HuH-7 (cell line): ENCODE data around the gene NOTCH2NLA.
"Not testable (repeated sequence)": the region's sequence is repeated elsewhere in the genome, so short reads cannot be mapped to it uniquely, and the experiment has no call there.

ENCODE experiments used
- DNase-seq: peaks from one replicate; pipeline ENCODE4 v3.0.0; 2011; ENCODE audit warnings: low spot score

The NOTCH2NLA gene

GRCh38 chr1:146228710-146229477, at the start of gene NOTCH2NLA:
Gene NOTCH2NLA, minus strand, starts transcription at chr1:146229021. Its CDS starts 39,684 bp downstream, at chr1:146189337.
- DNase-seq, result not testable (repeated sequence)

GRCh38 chr1:146278346-146278745, 49.5 kb upstream of the NOTCH2NLA start:
- not testable (repeated sequence) for DNase-seq

GRCh38 chr1:146277087-146277486, 48.3 kb upstream of the NOTCH2NLA start:
- not testable (repeated sequence) for DNase-seq

- not testable (repeated sequence) for DNase-seq
These were observed 45.3 kb upstream of the NOTCH2NLA start for GRCh38 chr1:146274083-146274482.

- DNase-seq, result not testable (repeated sequence)
These were observed 44.4 kb upstream of the NOTCH2NLA start for GRCh38 chr1:146273194-146273593.

GRCh38 chr1:146272734-146273133, 43.9 kb upstream of the NOTCH2NLA start:
- not testable (repeated sequence) for DNase-seq

- DNase-seq, result not testable (repeated sequence)
These were observed 43.2 kb upstream of the NOTCH2NLA start for GRCh38 chr1:146271977-146272376.

- DNase-seq, result not testable (repeated sequence)
These were observed 41.3 kb upstream of the NOTCH2NLA start for GRCh38 chr1:146270129-146270528.

GRCh38 chr1:146266179-146266748, 37.4 kb upstream of the NOTCH2NLA start:
- DNase-seq, result not testable (repeated sequence)

GRCh38 chr1:146264761-146265160, 35.9 kb upstream of the NOTCH2NLA start:
- DNase-seq, result not testable (repeated sequence)

- not testable (repeated sequence) for DNase-seq
These were observed 31.3 kb upstream of the NOTCH2NLA start for GRCh38 chr1:146260006-146260730.

- not testable (repeated sequence) for DNase-seq
These were observed 29.3 kb upstream of the NOTCH2NLA start for GRCh38 chr1:146257992-146258552.

GRCh38 chr1:146254569-146255197, 25.9 kb upstream of the NOTCH2NLA start:
- not testable (repeated sequence) for DNase-seq

GRCh38 chr1:146253249-146253855, 24.5 kb upstream of the NOTCH2NLA start:
- not testable (repeated sequence) for DNase-seq

GRCh38 chr1:146251523-146251922, 22.7 kb upstream of the NOTCH2NLA start:
- not testable (repeated sequence) for DNase-seq

- not testable (repeated sequence) for DNase-seq
These were observed 19.8 kb upstream of the NOTCH2NLA start for GRCh38 chr1:146248643-146249042.

- DNase-seq, result not testable (repeated sequence)
These were observed 7.8 kb upstream of the NOTCH2NLA start for GRCh38 chr1:146236626-146237025.

- not testable (repeated sequence) for DNase-seq
These were observed 7.3 kb upstream of the NOTCH2NLA start for GRCh38 chr1:146236026-146236601.

GRCh38 chr1:146228144-146228682, 608 bp downstream of the NOTCH2NLA start:
- DNase-seq, result not testable (repeated sequence)

- DNase-seq, result not testable (repeated sequence)
These were observed 54.3 kb downstream of the NOTCH2NLA start for GRCh38 chr1:146174531-146174930.

GRCh38 chr1:146167740-146168139, 61.1 kb downstream of the NOTCH2NLA start:
- not testable (repeated sequence) for DNase-seq
